Stimulated activated CD4-positive, alpha-beta T cell treated with anti-CD3 and anti-CD28 coated beads, TNF-alpha, amount 100 ng/mL, for 48 hours (primary cell): ENCODE results near the gene SLC35B1.
"Not testable (repeated sequence)": the region's sequence is repeated elsewhere in the genome, so short reads cannot be mapped to it uniquely, and the experiment has no call there.

ENCODE experiments used
- DNase-seq, 3 donors: peaks; one replicate each; pipeline ENCODE4 v3.0.0-alpha.2; 2020; ENCODE audit warnings: low read depth in 3 of 3

SLC35B1 gene

DNA sequence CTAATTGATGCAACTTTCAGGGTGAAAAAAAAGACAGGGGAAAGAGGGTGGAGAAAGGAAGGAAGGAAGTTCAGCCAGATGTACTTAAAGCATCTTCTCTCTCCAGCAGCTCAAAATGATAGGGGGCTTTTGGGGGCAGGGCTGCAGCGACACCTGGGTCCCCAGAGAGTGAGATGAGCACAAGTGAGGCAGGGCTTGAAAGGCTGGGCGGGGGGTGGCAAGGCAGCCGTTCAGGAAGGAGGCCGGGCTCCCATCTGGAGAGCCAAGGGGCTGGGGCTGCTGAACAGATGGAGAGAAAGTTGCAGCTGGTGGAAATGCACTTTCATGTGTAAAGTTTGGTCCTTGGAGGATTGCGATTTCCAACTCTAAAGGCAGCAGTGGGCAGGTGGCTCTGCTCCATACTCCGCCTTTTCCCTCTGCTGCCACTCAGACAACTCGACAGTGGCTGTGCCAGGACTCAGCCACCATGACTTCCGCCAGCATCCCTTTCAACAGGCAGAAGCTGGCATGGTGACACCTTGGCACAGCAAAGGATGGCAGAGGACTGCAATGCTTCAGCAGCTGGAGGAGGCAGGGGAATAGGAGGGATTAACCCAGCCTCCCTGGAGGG lies 7.7 kb downstream of the SLC35B1 start:
- no peak for DNase-seq

DNA sequence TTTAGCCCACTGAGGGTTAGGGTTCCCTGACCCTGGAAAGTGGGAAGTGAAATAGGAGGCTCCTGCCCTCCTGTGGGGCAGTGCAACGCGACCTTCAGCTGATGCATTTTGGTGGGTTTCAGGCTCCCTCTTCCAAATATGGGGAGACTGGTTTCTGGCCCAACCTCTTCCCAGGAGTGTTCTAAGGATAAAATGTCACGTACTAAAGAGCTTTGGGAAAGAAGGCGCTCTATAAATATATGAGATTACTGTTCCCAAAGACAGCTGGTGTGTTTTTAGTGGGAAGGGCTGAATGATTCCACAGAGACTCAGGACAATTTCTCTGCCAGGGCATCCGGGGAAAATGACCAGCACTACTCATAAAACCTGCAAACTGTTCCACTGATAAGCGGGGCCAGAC lies 9.8 kb downstream of the SLC35B1 start:
- no peak for DNase-seq

- peak; percentile 52 to 70 (median 68) for DNase-seq
Measured at GRCh38 chr17:49696233-49696761, 11.5 kb downstream of the SLC35B1 start.

DNA sequence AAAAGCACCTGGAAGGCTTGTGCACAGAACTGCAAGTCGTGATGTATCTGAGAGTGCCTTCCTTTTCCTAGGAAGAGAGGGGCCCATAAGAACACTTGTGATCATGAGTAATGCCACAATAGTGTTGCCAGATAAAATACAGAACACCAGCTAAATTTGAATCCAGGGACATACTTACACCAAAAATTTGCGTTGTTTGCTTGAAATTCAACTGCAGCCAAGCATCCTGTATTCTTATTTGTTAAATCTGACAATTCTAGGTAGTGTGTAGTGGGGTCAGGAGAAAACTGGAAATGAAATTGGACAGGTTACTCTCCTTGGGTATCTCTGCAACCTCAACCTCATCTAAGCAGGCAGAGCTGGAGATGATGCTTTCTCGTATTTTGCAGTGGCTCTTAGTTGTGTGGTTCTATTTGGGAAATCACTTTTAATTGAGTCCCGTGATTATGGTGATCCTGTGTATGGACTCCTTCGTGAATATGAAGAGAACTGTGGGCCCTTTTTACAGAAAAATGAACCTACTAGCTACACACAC lies 12.0 kb downstream of the SLC35B1 start:
- no peak for DNase-seq

- DNase-seq, result peak; percentile 49 to 65 (median 62)
Measured at GRCh38 chr17:49694847-49695697, 12.7 kb downstream of the SLC35B1 start.

- DNase-seq, result no peak
Measured at GRCh38 chr17:49692751-49693150, 15.0 kb downstream of the SLC35B1 start.

GRCh38 chr17:49691677-49692191 lies 16.0 kb downstream of the SLC35B1 start:
- no peak for DNase-seq

DNA sequence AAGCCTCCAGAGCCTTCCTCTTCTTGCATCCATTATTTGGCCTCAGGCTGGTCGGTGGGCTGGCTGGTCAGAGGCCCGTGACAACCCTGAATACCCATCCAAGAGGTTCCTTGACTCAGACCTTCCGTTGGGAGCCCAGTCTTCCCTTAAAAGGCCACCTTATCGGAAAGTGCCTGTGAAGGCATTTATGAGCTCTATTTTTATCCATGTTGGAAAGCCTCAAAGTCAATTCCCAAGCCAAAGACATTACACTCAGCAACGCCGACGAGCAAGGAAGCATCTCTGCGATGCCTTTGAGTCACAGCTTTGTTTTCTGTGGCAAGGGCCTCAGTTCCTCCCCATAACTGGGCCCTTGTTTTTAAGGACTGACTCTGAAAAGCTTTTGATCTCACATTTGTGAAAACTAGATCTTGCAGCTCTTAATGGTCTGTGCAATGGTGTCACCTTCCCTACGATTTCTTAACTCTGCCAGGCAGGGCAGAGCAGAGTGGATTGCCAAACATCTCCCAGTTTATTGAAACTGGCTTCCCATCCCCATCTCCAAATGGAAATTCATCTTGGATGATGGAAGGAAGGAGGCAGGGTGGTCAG lies 16.6 kb downstream of the SLC35B1 start:
- no peak for DNase-seq

DNA sequence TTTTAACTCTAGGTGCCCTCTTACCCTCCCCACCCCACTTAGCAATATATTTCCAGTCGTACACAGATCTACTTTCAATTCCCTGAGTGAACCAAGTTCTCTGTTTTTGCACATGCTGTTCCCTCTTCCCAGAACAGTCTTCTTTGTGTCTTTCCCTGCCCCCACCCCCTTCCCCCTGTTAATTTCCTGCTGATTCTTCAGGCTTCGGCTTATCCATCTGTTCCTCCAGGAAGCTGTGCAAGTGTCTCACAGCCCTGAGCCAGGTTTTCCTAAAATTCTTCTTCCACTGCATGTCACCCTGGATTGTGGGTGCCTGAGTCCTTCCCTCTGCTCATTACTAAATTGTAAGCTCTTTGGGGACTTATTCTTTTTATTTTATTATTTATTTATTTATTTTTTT lies 17.5 kb downstream of the SLC35B1 start:
- DNase-seq, result no peak

GRCh38 chr17:49688848-49689247 lies 18.9 kb downstream of the SLC35B1 start:
- no peak for DNase-seq

DNA sequence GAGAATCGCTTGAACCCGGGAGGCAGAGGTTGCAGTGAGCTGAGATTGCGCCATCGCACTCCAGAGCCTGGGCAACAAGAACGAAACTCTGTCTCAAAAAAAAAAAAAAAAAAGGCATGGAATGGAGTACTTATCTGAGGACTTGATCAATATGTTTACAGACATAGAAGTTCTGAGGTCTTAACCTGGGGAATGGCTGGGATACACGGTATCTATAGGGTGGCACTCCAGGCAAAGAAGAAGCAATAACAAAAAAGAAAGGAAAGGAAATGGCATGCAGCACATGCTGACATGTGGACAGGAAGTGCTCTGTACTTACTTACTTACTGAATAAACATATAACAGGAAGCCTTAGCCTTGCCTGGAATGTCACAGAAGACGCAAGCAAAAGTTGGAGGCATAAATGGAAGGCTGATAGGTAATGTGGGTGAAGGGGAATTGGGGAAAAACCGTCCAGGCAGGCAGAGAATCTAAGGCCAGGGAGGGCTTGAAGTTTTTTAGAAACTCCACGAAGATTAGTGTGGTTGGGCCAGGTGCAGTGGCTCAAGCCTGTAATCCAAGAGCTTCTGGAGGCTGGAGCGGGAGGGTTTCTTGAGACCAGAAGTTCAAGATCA lies 19.8 kb downstream of the SLC35B1 start:
- no peak for DNase-seq

GRCh38 chr17:49681106-49681979 lies 26.4 kb downstream of the SLC35B1 start:
- no peak for DNase-seq

DNA sequence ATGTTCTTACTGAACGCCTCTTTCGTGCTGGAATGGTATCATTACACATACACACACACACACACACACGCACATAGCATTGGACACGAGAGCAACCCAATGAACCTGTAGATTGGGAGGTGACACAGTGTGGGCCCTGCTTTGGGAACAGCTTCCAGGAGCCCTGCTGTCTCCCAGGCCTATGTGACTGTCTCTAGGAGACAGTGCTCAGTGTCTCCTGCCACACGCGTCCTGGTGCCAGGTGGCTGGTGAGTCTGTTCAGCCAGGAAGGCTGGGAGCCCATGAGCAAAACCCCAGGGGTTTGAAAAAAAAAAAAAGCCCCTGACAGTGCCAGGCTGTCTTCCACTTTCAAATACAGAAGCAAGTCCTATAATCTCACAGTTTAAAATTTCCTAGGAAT lies 27.4 kb downstream of the SLC35B1 start:
- no peak for DNase-seq

- peak; percentile 98 to 99 (median 98) for DNase-seq
Measured at GRCh38 chr17:49677933-49678847, 29.6 kb downstream of the SLC35B1 start, which contains the start of gene SPOP. Gene SPOP (minus strand): TSS chr17:49678097. CDS start chr17:49622810, 55,287 bp downstream.

DNA sequence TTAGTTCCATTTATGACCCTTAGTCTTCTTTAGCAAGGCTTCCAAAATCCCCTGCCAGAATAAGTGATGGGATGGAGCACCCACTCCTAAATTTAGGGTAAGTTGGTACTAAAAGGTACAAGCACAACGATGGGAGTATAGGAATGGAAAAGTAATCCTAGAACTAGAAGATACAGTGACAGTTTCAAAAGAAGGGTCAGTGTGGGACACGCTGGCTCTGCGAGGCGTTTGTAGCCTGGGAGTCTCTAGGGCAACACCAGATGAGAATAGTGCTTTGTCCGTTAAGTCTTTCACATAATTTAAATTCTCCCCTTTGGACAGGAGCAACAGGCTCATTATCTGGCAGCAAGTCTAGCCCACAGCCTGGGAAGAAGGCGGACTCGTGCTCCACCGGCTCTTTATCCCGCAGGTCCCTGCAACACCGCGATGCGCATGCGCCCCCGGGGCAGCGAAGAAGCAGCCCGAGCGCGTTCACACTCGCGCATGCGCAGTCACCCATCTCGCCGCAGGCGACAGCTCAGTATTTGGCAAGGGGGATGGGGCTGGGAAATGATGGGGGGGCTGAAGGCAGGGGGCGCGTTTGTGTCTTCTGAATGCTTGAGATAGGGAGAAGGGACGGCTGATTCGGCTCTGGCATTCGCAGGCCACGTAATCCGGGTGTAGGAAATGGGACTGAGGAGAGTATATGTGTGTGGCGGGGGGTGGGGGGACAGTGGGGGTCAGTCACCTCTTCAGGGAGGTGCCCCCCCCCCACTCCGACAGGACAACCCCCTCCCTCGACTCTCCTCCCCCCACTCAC lies 30.4 kb downstream of the SLC35B1 start:
- peak; percentile 91 to 97 (median 94) for DNase-seq

GRCh38 chr17:49676276-49676868 lies 31.4 kb downstream of the SLC35B1 start:
- no peak for DNase-seq

DNA sequence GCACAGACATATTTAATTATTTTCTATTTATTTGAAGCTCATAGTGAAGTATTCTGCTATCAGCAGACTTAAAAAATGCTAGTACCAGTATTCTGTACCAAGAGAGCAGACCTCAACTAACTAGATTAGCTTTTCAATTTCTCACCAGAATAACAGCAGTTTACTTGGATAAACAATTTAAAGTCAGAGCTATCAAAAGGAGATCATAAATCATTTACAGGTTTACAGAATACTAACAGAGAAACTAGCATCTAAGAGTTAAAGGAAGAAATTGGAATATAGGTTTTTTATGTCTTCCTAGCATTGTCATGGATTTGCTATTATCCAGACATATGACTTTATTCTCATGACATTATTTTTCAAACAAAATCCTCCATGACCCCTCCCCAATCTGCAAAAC lies 33.3 kb downstream of the SLC35B1 start:
- no peak for DNase-seq

DNA sequence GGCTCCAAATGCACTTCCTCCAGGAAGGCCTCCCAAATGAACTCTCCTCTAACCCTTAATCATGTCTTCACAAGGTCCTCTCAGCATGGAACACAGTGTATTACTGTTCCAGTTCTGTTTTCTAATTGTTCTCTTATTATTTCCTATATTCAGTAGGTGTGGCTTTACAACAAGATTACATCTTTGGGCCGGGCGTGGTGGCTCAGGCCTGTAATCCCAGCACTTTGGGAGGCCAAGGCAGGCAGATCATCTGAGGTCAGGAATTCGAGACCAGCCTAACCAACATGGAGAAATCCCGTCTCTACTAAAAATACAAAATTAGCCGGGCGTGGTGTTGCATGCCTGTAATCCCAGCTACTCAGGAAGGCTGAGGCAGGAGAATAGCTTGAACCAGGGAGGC lies 34.1 kb downstream of the SLC35B1 start:
- not testable (repeated sequence) for DNase-seq
